OCI-LY7 (cell line): ENCODE measurements around the gene C1QL1. TPM values are rescaled to one million over a fixed set of nuclear protein-coding genes. Genes with fewer than 3 reads are reported as not detected.

Source experiments
- BruUV-seq: library from RNA; stranded (reverse); fragments of 400-500 nt; replicated peaks from 2 replicates; lab custom pipeline; 2021; lab: Mats Ljungman, UMichigan
- CTCF ChIA-PET: fragments of 300-600 bp; sonication (Branson Sonifier 250); formaldehyde crosslinking; loops from one replicate; lab custom pipeline; 2022; ENCODE audit warnings: antibody characterized with exemption; ENCODE audit not compliant: unreplicated experiment; lab: Charles Lee
- POLR2A ChIA-PET: fragments of 300-600 bp; sonication (Branson Sonifier 250); formaldehyde crosslinking; loops from one replicate; lab custom pipeline; 2022; ENCODE audit warnings: antibody characterized with exemption; lab: Charles Lee
- DNase-seq: peaks from one replicate; pipeline ENCODE4 v3.0.0-alpha.2; 2015; ENCODE audit warnings: low spot score
- H2AFZ ChIP-seq: fragments of 200-600 bp; sonication (generic), shearing (Covaris generic); 2 replicates; pipeline ENCODE4 v1.6.1; 2014; ENCODE audit warnings: mild to moderate bottlenecking, antibody characterized with exemption, low read length, moderate library complexity
- H3K27ac ChIP-seq: fragments of 200-600 bp; sonication (generic); 2 replicates; pipeline ENCODE4 v1.5.1; 2014; ENCODE audit warnings: mixed run types, low read depth, mild to moderate bottlenecking, moderate library complexity, low read length, inconsistent platforms; ENCODE audit not compliant: poor library complexity, severe bottlenecking
- H3K36me3 ChIP-seq: fragments of 200-600 bp; sonication (generic); 2 replicates; pipeline ENCODE4 v1.6.1; 2014; ENCODE audit warnings: mild to moderate bottlenecking, antibody characterized with exemption, low read length, moderate library complexity, mixed read lengths; ENCODE audit not compliant: insufficient read depth
- H3K4me1 ChIP-seq: fragments of 200-600 bp; sonication (generic); 2 replicates; pipeline ENCODE4 v1.5.1; 2014; ENCODE audit warnings: mild to moderate bottlenecking, low read length; ENCODE audit not compliant: insufficient read depth, poor library complexity, severe bottlenecking
- H3K4me2 ChIP-seq: fragments of 200-600 bp; sonication (generic); 2 replicates; pipeline ENCODE4 v1.6.1; 2014; ENCODE audit warnings: mild to moderate bottlenecking, low read length
- H3K4me3 ChIP-seq: fragments of 200-600 bp; sonication (generic); 2 replicates; pipeline ENCODE4 v1.5.1; 2014; ENCODE audit warnings: mild to moderate bottlenecking, low read depth, low read length; ENCODE audit not compliant: poor library complexity, severe bottlenecking
- H3K79me2 ChIP-seq: fragments of 200-600 bp; sonication (generic); 2 replicates; pipeline ENCODE4 v1.6.1; 2016; ENCODE audit warnings: low read depth, mild to moderate bottlenecking, low read length, moderate library complexity, mixed read lengths; ENCODE audit not compliant: insufficient read depth
- H3K9me2 ChIP-seq: fragments of 200-600 bp; sonication (generic); 2 replicates; pipeline ENCODE4 v1.6.1; 2016; ENCODE audit warnings: mild to moderate bottlenecking, low read length, mixed read lengths; ENCODE audit not compliant: insufficient read depth
- H3K9me3 ChIP-seq: fragments of 200-600 bp; sonication (generic); 2 replicates; pipeline ENCODE4 v1.6.1; 2014; ENCODE audit warnings: mild to moderate bottlenecking, mixed run types, low read length, mixed read lengths
- H4K20me1 ChIP-seq: fragments of 200-600 bp; sonication (generic); 2 replicates; pipeline ENCODE4 v1.6.1; 2014; ENCODE audit warnings: mild to moderate bottlenecking, antibody characterized with exemption, low read length, moderate library complexity, mixed read lengths; ENCODE audit not compliant: insufficient read depth
- EZH2phosphoT487 ChIP-seq: fragments of 200-600 bp; sonication (generic); IDR thresholded peaks from 2 replicates; pipeline ENCODE4 v1.6.1; 2018; ENCODE audit warnings: low read depth, borderline replicate concordance, mild to moderate bottlenecking, mixed run types, antibody characterized with exemption, low read length, moderate library complexity, mixed read lengths
- intact Hi-C: fragments of 100-400 bp; cut with micrococcal nuclease; formaldehyde crosslinking; loops from one replicate; pipeline ENCODE4 v1.10.0; 2022; ENCODE audit not compliant: unreplicated experiment
- total RNA-seq, 2 experiments: library from RNA; depleted of rRNA in 1 of 2; stranded (reverse); fragments of >200 nt in 1 of 2; shearing (Covaris generic) in 1 of 2; gene quantifications; 2 replicates each; pipeline ENCODE4 v1.2.3, GENCODE V29; 2014 to 2022
- TF ChIP-seq, protein P1 (sequence below): fragments of 200-600 bp; sonication (generic); conservative IDR thresholded peaks from 2 replicates; pipeline ENCODE4 v1.5.1; 2014; ENCODE audit warnings: mild to moderate bottlenecking, antibody characterized with exemption, low read length, moderate library complexity, mixed read lengths

Gene C1QL1
- total RNA-seq, 2 experiments from 2014 or later = not detected

DNA sequence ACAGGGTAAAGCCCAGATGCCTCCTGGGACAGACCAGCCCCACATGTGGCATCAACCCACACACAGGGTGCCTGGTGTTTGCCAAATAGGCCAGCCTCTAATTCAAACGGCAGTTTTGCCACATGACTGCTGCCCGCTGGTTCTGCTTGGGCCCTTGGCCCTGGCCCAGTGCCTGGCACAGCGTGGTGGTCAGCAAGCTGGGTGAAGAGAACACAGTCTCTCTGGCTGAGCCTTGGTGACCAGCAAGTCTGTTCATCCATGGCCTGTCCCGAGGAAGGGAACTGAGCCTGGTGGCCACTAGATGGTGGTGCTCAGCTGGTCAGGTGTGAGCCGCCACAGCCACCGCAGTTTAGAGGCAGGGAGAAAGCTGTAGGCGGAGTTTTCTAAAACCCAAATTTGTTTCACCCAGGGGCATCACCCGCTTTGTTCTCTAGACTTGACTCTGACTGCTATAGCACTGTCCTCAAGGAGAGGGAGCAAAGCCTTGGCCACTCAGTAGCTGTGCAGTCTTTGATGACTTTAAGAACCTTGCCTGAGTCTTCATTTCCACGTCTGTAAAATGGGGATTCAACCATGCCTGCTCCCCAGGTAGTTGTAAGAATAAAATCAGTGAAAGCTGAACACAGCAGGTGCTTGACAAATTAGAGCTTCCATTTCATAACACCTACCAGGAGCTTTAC, 48.1 kb downstream of the C1QL1 start:
- H3K4me3 ChIP-seq = no peak overlapping the region
- peak; percentile 79 for DNase-seq
- no peak overlapping the region for H3K27ac ChIP-seq
- peak overlapping the region; percentile 4; the same call in 1 of the 2 replicates for H2AFZ ChIP-seq
- H3K36me3 ChIP-seq = no peaks in the 10 kb centered on the region
- no peaks in the 10 kb centered on the region for H4K20me1 ChIP-seq
- TF ChIP-seq, protein P1, sequence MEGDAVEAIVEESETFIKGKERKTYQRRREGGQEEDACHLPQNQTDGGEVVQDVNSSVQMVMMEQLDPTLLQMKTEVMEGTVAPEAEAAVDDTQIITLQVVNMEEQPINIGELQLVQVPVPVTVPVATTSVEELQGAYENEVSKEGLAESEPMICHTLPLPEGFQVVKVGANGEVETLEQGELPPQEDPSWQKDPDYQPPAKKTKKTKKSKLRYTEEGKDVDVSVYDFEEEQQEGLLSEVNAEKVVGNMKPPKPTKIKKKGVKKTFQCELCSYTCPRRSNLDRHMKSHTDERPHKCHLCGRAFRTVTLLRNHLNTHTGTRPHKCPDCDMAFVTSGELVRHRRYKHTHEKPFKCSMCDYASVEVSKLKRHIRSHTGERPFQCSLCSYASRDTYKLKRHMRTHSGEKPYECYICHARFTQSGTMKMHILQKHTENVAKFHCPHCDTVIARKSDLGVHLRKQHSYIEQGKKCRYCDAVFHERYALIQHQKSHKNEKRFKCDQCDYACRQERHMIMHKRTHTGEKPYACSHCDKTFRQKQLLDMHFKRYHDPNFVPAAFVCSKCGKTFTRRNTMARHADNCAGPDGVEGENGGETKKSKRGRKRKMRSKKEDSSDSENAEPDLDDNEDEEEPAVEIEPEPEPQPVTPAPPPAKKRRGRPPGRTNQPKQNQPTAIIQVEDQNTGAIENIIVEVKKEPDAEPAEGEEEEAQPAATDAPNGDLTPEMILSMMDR = peak; percentile 84
- TF ChIP-seq EZH2phosphoT487 = no peak
- no peaks in the 10 kb centered on the region for H3K9me2 ChIP-seq
- no TSS peak for BruUV-seq
- H3K9me3 ChIP-seq = no peaks in the 10 kb centered on the region
- ChIA-PET POLR2A (interaction anchor here (0.6 to 1.4 kb wide), 3 partner anchors 9 to 57 kb away, joined by 3 to 5 read pairs (median 4); no protein-coding TSS in a partner anchor), CTCF (interaction anchor here (0.6 to 1.3 kb wide), 6 partner anchors 9 to 215 kb away, joined by 3 to 5 read pairs (median 3); partner anchors contain the start of gene ACBD4)
- intact Hi-C loops = loop anchor here (1.0 to 2.0 kb wide), 3 partner anchors 102 to 213 kb away; no protein-coding TSS in a partner anchor
- peak overlapping the region; percentile 21 for H3K4me2 ChIP-seq
- no peaks in the 10 kb centered on the region for H3K79me2 ChIP-seq
- H3K4me1 ChIP-seq = peaks cover 23% of the 10 kb centered on the region

- intact Hi-C loops = no loop called here
- peaks cover 25% of the 10 kb centered on the region for H3K4me1 ChIP-seq
- H3K79me2 ChIP-seq = no peaks in the 10 kb centered on the region
- no peaks in the 10 kb centered on the region for H4K20me1 ChIP-seq
- H3K36me3 ChIP-seq = no peaks in the 10 kb centered on the region
- H3K9me2 ChIP-seq = no peaks in the 10 kb centered on the region
- H3K9me3 ChIP-seq = no peaks in the 10 kb centered on the region
- BruUV-seq = no TSS peak
- ChIA-PET CTCF (no interaction called here), POLR2A (interaction anchor here (1.4 kb wide), 1 partner anchor 27 kb away, joined by 5 read pairs; no protein-coding TSS in a partner anchor)
- no peak overlapping the region for H3K4me3 ChIP-seq
- no peak overlapping the region for H3K27ac ChIP-seq
- DNase-seq = no peak
- TF ChIP-seq, protein P1 = no peak
- TF ChIP-seq EZH2phosphoT487 = no peak
- no peak overlapping the region for H2AFZ ChIP-seq
- H3K4me2 ChIP-seq = no peak overlapping the region
Observed at GRCh38 chr17:44919411-44919810, 48.7 kb downstream of the C1QL1 start.

GRCh38 chr17:44918006-44918405, 50.1 kb downstream of the C1QL1 start:
- CTCF ChIA-PET = no interaction called here

More at GRCh38 chr17:44918006-44918405, 50.1 kb downstream of the C1QL1 start:
- intact Hi-C loops = no loop called here
- no peaks in the 10 kb centered on the region for H3K9me2 ChIP-seq
- no peaks in the 10 kb centered on the region for H4K20me1 ChIP-seq
- no peak overlapping the region for H3K4me2 ChIP-seq
- TF ChIP-seq, protein P1 = no peak
- TF ChIP-seq EZH2phosphoT487 = no peak
- H3K9me3 ChIP-seq = no peaks in the 10 kb centered on the region
- H3K36me3 ChIP-seq = no peaks in the 10 kb centered on the region
- BruUV-seq = no TSS peak
- POLR2A ChIA-PET = no interaction called here
- no peak overlapping the region for H2AFZ ChIP-seq
- H3K4me1 ChIP-seq = peaks cover 31% of the 10 kb centered on the region
- no peaks in the 10 kb centered on the region for H3K79me2 ChIP-seq
- H3K27ac ChIP-seq = no peak overlapping the region
- no peak overlapping the region for H3K4me3 ChIP-seq
- no peak for DNase-seq
